GM20431 (cell line): ENCODE data around the gene CASK.

Experiments
- in situ Hi-C: fragments of 300-500 bp; cut with MseI, MboI; formaldehyde crosslinking; loops from one replicate; pipeline ENCODE4 v1.15.0; 2020; ENCODE audit warnings: low sequenced_read_pairs; ENCODE audit not compliant: unreplicated experiment

The CASK gene

DNA sequence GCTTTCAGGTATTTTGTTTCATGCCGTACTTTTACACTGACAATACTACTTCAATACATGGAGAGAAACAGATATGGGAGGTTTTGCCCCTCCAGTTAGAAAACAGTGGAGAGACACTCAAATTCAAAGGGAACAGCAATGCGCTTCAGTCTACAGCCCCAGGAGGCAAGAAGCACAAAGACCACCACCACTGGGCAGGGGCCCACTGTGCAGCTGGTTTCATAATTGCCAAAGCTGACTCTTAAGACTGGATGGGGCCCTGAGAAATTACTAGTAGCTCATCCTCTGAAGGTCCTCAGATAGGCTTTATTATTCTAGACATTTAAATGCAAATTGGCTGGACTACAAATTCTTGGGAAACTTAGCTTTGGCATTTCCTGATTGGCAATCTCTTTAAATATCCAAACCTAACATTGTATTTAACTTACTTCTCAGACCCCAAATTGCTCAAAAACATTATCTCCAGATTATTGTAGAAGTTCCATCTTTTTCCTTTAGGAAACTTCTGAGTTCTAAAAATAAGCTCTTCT lies 320.5 kb downstream of the CASK start:
- in situ Hi-C loops: no loop called here

DNA sequence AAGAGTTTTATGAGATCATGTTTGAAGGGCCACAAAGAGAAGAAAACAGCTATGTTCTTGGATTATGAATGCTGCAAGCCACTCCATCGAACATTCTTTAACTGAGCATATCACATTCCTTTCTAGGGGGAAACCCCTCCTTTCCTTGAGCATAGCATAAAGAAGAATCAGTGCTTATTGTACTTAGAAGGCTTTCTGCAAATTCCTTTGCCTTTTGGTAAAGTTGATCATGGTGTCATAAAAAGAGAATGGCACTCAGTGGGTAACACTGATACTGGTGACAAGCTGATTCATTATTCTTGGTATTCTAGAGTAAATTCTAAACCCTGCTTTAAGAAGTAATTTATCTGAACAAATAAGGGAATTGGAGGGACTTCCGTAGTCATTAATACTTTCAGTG lies 323.1 kb downstream of the CASK start:
- in situ Hi-C loops: no loop called here

DNA sequence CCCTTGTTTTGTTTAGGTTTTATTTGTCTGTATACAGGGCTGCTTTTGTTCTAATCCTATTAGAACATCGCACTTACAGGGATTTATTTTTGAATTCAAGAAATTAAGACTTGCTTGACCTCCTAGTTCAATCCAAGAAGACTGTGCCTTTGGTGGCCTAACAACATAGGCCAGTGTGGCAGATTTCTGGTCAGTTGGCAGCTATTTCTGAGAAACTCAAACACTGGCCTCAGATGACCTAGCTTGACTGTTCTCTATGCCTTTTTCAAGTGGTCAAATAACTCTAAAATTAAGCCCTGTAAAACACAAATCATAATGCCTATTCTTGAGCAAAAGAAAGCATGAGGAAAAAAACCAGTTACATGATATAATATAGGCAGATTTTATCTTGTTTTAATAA lies 323.8 kb downstream of the CASK start:
- in situ Hi-C loops: no loop called here

DNA sequence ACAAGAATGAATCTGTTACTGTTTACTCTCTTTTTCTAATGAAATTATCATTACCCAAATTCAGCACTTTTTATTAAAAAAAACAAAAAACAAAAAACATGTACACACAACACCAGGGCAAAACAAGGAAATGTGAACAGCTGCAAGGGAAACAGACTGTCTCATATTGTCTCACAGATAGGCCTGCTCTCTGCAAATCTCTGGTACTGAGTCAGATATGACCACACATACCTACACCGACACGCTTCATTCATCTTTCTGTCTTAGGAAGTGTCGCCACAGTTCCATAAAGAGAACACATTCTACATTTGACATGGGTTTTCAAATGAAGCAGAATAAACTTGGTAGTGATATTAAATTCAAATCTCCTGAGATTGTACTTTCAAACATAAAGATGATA lies 326.8 kb downstream of the CASK start:
- in situ Hi-C loops: no loop called here

DNA sequence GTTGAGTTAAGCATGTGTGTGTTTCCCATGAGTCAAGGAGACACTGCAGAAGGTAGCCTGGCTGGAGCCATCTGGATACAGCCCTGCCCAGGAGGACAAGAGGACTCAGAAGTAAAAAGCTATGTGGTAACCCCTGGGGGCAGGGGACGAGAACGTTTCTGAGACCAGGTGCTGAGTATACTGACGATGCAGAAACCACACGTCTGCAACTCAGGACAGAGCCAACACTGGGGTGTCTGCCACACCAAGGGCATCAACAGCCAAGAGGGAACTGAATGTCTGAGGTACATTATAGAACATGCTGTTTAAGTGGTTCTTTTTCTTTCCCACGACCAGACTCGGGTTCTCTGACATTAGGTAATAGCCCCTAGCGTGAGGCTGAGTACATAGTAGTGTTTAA lies 328.7 kb downstream of the CASK start:
- in situ Hi-C loops: no loop called here

DNA sequence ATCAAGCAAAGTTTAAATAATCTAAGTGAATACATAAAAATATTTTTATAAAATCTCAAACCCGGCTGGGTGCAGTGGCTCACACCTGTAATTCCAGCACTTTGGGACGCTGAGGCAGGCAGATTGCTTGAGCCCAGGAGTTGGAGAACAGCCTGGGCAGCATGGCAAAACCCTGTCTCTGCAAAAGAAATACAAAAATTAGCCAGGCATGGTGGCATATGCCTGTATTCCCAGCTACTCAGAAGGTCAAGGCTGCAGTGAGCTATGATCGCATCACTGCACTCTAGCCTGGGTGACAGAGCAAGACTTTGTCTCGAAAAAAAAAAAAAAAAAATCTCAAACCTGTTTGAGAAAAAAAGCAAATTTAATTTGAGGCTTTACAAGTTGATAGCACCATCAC lies 331.4 kb downstream of the CASK start:
- in situ Hi-C loops: no loop called here

DNA sequence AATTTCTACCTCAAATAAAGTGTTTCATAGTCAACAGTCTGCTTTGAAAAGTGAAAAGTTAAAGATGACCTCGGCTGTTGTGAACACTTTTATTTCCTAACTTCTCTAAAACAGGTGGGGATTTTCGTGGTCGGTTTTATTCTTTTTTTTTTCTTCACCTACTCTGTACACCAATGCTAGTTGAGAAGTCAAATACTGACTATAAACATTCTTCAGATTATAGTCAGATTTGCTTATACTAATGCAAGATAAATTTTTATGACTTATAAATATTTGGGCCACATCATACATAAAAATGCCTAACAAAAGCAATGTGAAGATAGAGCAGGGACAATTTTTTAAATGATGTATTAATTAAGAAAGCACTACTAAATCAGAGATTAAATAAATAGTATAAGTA lies 332.7 kb downstream of the CASK start:
- in situ Hi-C loops: no loop called here

DNA sequence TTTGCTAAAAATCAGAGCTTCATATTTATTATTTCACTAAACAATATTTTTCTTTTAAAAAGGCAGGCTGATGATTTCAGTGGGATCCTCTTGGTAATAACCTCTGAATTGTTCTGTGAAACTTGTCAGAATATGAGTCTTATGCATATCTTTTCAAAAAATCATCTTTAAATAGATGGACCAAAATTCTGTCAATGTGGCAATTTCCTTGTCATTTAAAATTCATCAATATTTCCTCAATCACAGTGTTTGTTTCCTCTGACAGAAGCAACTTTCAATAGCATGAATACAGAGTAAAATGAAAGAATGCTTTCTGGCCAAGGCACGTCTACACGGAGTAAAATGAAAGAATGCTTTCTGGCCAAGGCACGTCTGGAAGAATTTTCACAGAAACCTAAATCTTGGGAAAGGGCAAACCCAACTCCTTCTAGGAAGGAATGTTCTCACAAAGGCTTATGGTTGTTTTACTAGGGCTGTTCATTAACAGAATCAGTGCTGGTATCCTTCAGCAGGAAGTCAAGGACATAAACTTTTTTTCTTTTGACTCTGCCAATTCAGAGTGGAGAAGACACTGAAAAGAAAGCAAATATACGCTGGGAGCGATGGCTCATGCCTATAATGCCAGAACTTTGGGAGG lies 333.6 kb downstream of the CASK start:
- in situ Hi-C loops: no loop called here

DNA sequence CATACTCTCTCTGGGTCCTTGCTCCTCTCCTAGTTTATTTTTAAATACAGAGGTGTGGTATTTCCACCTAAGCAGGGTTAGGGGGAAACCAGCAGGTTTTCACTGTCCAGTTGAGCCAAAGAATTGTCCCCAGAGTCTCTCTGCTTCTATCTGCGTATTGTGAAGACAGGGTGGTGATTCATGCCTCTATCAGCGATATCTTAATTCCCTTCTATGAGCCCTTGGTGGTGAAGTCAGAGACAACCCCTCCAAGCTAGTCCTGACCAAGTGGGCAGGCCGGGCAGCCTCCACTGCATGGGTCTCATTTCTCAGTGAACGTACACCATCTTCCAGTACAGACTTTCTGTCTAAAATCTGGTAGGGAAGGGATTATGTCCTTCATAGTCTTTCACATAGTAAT lies 335.1 kb downstream of the CASK start:
- in situ Hi-C loops: no loop called here

DNA sequence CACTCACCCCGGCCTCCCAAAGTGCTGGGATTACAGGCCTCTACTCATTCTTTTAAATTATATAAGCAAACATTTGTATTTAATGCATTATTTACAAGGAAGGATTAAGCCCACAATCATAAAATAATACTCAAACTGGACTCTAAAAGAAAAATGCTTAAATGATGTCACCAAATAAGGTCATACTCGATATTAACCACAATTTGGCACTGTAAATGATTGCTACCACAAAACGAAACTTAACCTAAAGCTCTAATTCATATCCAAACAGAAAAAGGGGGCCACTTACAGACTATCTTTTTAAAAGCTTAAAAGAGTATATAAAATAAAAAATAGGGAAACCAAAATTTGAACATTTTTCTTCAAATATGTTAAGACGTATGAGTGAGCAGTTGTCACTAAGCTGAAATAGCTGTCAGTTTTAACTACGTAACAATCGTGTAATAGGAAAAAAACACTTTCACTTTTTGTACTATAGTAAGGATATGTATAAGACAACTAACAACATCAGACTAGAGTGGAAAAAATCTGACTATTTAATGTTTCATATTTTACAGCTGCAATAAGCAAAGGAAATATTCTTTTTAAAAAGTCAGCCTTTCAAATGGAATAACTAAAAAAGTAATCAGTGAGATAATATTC lies 342.8 kb downstream of the CASK start:
- in situ Hi-C loops: no loop called here

DNA sequence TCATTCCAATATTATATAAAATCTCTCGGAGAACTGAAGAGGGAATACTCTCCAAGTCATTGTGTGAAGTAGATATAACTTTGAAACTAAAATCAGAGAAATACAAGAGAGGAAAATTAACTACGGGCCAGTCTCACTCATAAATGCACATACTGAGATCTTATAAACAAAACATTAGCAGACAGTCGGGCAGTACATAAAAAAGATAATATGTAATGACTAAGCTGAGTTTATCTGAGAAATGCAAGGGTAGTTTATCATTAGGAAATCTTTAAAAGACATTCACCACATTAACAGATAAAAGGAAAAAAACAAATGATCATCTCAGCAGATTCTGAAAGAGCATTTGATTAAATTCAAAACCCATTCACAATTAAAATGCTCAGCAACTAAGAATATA lies 359.5 kb downstream of the CASK start:
- in situ Hi-C loops: loop anchor here (25.0 kb wide), 1 partner anchor 173 kb away; no protein-coding TSS in a partner anchor

DNA sequence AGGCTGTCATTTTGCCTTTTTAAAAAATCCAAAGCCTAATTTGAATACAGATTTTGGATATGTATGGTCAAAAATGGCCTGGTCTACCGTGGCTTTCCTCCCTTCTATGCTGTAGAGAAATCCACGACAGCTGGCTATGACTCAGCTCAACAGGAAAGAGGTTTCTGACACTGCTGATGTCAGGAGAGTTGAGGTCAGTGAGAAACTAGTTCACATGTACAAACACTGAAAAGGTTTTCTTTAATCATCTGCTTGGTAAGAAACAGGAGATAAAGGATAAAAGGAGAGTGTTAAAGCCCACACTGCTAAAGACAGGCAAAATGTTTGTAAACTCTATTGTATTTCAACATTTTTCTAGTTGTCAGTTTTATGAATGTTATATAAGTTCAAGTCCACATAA lies 362.3 kb downstream of the CASK start:
- in situ Hi-C loops: loop anchor here (25.0 kb wide), 1 partner anchor 176 kb away; no protein-coding TSS in a partner anchor

DNA sequence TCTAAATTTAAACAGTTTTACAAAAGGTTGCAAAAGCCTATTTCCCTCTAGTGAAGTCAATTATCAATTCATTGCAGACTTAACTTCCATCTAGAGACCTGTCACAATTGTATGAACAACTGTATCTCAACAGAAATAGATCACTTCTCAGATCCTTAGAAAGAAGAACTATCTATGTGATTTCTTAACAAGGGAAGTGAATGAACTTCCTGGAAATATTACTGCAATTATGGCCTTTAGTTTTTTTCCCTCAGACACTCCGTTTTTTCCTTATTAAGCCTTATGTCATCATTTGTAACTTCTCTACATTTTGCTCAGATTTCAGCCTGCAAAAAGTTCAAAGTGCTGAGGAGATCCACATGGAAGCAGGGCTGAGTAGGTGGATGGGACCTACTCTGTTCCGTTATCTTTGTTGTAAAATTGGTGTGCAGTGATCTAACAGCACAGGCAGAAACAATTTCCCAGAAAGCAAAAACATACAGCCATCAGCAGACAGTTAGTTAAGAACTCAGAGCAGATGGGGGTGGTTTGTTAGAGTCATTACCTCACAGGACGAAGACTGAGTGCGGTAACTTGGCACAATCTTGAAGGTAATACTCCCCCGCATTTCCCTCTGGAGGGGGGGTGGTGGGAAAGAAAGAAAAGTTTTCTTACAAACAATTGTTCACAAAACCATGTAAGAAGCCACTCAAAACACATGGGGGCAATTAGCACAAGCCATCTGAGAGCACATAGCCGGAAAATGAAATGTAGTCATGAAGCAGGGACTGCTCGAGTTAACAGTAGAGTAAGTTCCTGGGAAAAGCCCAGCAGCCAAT lies 363.9 kb downstream of the CASK start:
- in situ Hi-C loops: loop anchor here (25.0 kb wide), 1 partner anchor 178 kb away; no protein-coding TSS in a partner anchor

DNA sequence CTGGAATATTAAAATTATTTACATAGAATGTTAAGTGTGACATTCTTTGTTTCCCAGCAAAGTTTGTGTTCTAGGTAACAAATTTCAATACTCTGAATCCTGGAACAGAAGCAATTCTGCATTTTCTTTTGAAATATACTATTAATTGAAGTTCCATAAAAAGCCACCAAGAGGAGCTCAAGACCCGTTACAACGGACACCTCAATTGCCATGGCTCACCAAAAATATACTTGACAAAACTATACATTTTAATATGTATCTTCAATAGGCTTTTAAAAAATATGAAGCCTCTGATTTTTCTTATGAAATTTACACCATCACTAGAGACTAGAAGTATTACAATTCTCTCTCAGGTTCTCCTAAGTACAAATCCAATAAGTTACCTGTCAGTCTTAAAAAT lies 364.8 kb downstream of the CASK start:
- in situ Hi-C loops: loop anchor here (25.0 kb wide), 1 partner anchor 179 kb away; no protein-coding TSS in a partner anchor

DNA sequence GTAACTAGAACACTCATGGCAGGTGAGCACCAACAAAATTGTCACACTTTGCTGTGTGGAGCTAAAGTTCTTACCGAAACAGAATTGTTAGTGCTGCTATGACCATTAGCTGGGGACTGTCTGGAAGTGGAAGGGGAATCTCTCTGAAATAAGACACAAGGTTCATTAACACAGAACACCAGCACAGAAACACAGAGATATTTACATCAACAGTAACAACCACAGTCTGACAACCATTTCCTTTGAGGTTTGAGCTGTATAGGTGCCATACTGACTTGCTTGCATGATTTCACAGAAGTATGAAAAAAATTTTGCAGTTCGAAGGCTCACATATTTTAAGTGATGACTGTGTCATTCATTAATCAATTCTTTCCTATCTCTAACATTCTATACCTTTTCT lies 366.4 kb downstream of the CASK start:
- in situ Hi-C loops: loop anchor here (25.0 kb wide), 1 partner anchor 180 kb away; no protein-coding TSS in a partner anchor

DNA sequence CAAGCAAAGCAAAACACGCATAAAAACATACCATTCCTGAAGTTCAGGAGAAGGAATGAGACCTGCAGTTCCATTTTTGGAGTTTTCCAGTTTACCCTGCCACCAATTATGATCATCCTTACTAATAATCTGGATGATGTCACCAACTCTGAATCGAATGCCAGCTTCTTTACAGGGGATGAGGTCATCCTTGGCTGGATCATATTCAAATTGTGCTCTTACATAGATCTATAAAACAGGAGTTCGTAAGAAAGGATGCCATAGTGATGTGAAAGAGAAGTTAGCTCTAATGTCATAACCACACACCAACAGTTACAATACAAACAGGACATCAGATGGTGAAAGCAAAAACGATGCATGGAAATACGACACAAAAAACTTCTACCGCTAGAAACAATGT lies 369.7 kb downstream of the CASK start:
- in situ Hi-C loops: loop anchor here (25.0 kb wide), 1 partner anchor 184 kb away; no protein-coding TSS in a partner anchor

DNA sequence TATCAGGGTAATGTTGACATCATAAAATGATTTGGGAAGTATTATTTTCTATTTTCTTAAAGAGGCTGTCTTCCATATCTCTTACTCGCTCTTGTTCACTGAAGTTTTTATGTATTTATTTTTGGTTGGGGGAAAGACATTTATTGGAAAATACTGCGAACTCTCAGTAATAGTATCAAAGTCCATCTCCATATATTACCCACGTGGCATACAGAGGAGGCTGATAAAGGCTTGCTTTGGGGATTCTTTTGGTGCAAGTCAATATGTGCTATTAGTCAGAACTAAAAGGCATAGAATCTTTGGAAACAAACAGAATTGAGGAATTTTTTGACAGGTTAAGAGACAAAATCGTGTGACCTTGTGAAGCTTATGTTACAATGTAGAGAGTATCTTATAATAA lies 374.9 kb downstream of the CASK start:
- in situ Hi-C loops: no loop called here

DNA sequence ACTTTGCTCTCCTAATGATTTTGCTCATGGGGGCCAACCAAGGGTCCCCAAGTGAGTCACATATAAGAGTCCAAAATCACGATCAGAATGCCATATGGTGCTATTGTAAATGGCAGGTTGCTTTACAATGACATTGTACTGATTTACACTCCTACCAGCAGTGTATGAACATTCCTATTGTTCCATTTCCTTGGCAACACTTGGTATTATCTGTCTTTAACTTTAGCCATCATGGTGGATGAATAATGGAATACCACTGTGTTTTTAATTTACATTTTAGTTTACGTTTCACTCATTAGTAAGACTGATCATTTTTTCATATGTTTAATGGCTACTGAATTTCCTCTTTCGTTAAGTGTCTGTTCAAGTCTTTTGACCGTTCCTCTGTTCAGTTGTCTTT lies 379.7 kb downstream of the CASK start:
- in situ Hi-C loops: no loop called here

DNA sequence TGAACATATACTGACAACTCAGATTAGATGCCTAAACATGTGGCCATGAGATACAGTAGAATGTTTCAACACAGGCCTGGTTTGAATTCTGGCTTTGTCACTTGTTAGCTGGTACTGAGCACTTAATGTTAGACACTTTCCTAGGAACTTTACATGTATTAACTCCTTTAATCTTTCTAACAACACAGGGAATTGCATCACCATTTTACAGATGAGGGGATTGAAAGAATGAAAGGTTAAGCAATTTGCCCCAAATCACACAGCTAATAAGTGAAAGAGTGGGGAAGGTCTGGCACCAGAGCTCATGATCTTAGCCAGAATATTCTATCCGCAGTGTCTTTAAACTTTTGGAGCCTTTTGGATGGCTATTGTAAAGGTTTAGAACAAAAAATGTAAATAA lies 380.3 kb downstream of the CASK start:
- in situ Hi-C loops: no loop called here

DNA sequence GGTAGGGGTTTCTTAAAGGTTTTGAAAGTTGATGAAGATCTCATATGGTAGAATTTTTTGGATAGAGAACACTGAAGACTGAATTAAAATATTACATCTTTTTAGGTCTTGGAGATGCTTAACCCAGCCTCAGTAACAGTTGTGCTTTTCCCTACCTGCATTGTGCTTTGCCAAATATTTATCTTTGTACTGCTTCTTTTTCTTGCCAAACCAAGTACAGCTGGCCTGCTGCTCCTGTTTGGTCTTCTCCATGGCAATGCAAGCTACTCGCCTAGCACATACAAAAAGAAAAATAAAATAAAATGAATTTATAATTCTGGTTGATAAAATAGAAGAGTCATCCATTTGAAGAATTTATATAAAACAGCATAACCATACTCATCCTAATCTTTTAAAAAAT lies 380.8 kb downstream of the CASK start:
- in situ Hi-C loops: no loop called here

DNA sequence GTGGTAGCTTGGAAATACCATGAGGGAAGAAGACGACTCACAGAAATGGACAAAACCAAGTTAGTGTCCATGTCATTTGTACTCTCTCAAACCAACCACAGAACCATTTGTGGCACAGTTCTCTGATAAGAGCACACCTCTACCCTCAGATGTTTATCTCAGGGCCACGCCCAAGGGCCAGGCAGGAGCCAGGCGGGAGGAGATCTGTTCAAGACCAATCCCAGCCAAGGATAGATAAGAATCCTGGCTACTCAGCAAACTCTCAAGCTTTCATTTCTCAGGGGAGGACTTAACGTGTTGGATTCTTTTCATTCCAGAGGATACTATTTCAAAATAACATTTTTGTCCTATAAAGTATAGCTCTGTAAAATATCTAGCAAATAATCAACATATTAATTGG lies 381.2 kb downstream of the CASK start:
- in situ Hi-C loops: no loop called here
